Suprapubic skin (tissue), 4 donors: ENCODE measurements around the gene UNKL. TPM values are rescaled to one million over a fixed set of nuclear protein-coding genes. Genes with fewer than 3 reads are reported as not detected.

Experiments
- DNase-seq, 2 donors: peaks; one replicate each; pipeline ENCODE4 v3.0.0-alpha.2; 2019; ENCODE audit warnings: low spot score in 2 of 2
- H3K27ac ChIP-seq: fragments of 200-600 bp; sonication (generic); one replicate; pipeline ENCODE4 v1.5.1; 2019
- H3K27me3 ChIP-seq: fragments of 200-600 bp; sonication (generic); one replicate; pipeline ENCODE4 v1.5.1; 2019
- H3K36me3 ChIP-seq: fragments of 200-600 bp; sonication (generic); one replicate; pipeline ENCODE4 v1.5.1; 2019
- H3K4me1 ChIP-seq: fragments of 200-600 bp; sonication (generic); one replicate; pipeline ENCODE4 v1.5.1; 2019
- H3K4me3 ChIP-seq: fragments of 200-600 bp; sonication (generic); one replicate; pipeline ENCODE4 v1.5.1; 2019; ENCODE audit warnings: mild to moderate bottlenecking
- H3K9me3 ChIP-seq: fragments of 200-600 bp; sonication (generic); one replicate; pipeline ENCODE4 v1.5.1; 2019
- EP300 ChIP-seq: sonication (generic); formaldehyde crosslinking; IDR thresholded peaks from one replicate; pipeline ENCODE4 v1.6.1; 2017; ENCODE audit warnings: antibody characterized with exemption
- POLR2A ChIP-seq, 2 donors: fragments of 450-650 bp; IDR thresholded peaks; one replicate each; pipeline ENCODE4 v1.6.1; 2017; ENCODE audit warnings: antibody characterized with exemption in 2 of 2, mild to moderate bottlenecking in 2 of 2, moderate library complexity in 2 of 2
- POLR2AphosphoS5 ChIP-seq, 3 donors: sonication (generic); formaldehyde crosslinking; IDR thresholded peaks; one replicate each; pipeline ENCODE4 v1.6.1; 2017; ENCODE audit warnings: antibody characterized with exemption in 3 of 3
- WGBS: methylation state at CpG from one replicate; pipeline ENCODE4 v1.1.5; 2018; 5-methylcytosine and 5-hydroxymethylcytosine counted together
- total RNA-seq, 4 donors: library from RNA; depleted of rRNA; stranded (reverse); fragments of >200 nt; gene quantifications; one replicate each; pipeline ENCODE4 v1.1.0, GENCODE V29; 2016
- TF ChIP-seq, protein P1 (sequence below), 2 donors: fragments of 200-600 bp in 1 of 2; fragments of 450-650 bp in 1 of 2; sonication (generic) in 1 of 2; IDR thresholded peaks; one replicate each; pipeline ENCODE4 v1.5.1; 2016 to 2019; ENCODE audit warnings: antibody characterized with exemption in 2 of 2, mild to moderate bottlenecking in 1 of 2, moderate library complexity in 1 of 2

The UNKL gene
- total RNA-seq, 4 donors from 2014 or later: 13.0 to 81.0 (median 33.4) TPM

DNA sequence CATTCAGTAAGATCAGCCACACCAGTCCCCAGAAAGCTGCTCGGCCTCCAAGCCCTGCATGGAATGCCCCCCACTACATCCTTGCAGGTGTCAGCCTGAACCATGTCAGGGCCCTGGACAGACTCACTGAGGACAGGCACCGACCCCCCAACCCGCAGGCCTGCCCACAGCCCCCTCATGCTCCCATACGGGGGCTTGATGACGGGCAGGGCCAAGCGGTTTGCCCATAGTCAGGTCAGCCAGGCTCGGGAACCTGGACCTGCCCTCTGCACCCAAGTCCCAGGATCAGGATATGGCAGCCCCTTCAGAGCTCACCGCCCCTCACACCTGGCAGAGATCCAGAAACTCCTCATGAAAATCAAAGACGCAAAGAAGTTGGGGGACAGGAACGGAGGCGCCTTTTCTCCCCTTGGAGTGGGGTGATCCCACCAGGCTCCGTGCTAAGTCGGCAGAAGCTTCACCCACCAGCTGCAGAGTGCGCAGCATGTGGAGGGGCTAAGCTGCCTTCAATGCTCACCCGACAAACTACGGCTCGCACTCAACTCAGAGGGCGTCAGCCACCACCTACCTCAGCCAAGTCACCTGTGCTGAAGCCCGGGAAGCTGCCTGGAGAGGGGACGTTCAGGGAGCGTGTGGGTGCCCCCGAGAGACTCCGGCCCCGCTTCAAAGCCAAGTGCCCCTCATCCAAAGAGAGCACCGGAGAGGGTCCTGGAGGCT lies 36.3 kb downstream of the UNKL start:
- H3K4me1 ChIP-seq: peaks cover 30% of the 10 kb centered on the region
- H3K9me3 ChIP-seq: no peaks in the 10 kb centered on the region
- H3K36me3 ChIP-seq: peaks cover 41% of the 10 kb centered on the region
- H3K27me3 ChIP-seq: no peaks in the 10 kb centered on the region
- DNase-seq: no peak
- peak overlapping the region; percentile 63 for H3K4me3 ChIP-seq
- 90% methylated on average over 6 of the region's 25 CpGs for WGBS
- TF ChIP-seq POLR2AphosphoS5 (IDR thresholded peaks at IDR 0.05): no peak
- TF ChIP-seq, protein P1, sequence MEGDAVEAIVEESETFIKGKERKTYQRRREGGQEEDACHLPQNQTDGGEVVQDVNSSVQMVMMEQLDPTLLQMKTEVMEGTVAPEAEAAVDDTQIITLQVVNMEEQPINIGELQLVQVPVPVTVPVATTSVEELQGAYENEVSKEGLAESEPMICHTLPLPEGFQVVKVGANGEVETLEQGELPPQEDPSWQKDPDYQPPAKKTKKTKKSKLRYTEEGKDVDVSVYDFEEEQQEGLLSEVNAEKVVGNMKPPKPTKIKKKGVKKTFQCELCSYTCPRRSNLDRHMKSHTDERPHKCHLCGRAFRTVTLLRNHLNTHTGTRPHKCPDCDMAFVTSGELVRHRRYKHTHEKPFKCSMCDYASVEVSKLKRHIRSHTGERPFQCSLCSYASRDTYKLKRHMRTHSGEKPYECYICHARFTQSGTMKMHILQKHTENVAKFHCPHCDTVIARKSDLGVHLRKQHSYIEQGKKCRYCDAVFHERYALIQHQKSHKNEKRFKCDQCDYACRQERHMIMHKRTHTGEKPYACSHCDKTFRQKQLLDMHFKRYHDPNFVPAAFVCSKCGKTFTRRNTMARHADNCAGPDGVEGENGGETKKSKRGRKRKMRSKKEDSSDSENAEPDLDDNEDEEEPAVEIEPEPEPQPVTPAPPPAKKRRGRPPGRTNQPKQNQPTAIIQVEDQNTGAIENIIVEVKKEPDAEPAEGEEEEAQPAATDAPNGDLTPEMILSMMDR (IDR thresholded peaks at IDR 0.05): no peak
- TF ChIP-seq POLR2A (IDR thresholded peaks at IDR 0.05): no peak
- TF ChIP-seq EP300: no peak
- H3K27ac ChIP-seq: peak overlapping the region; percentile 4

DNA sequence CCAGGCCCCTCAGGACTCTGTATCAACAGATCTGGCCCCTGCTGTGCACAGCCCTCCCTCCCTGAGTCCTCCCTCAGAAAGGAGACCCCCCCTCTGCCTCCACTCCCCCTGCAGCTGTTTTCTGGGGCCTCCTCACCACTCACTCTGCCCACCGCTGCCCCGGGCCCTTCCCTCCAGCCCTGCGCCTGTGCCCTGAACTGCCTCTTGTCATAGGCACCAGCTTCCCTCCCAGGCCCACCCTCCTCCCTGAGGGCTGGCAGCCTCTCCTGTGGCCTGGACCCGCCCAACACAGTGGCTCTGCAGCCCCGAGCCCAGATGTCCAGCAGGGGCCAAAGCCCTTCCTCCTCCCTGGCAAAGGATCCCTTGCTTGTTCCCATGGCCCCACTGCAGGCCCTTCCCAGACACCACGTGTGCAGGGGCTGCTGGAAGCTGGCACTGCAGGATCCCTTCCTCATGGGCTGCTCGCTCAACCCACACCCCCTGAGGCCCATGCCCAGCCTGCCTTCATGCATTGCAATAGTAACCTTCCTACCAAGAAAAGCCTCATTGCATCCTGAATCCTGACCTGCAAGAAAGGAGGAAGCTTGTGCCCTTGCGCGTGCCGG lies 37.0 kb downstream of the UNKL start:
- peaks cover 37% of the 10 kb centered on the region for H3K36me3 ChIP-seq
- WGBS: 86% methylated on average over 10 of the region's 10 CpGs
- TF ChIP-seq POLR2AphosphoS5 (IDR thresholded peaks at IDR 0.05) (no peak), EP300 (no peak), POLR2A (IDR thresholded peaks at IDR 0.05) (no peak)
- TF ChIP-seq, protein P1 (IDR thresholded peaks at IDR 0.05): no peak
- H3K27ac ChIP-seq: no peak overlapping the region
- H3K9me3 ChIP-seq: no peaks in the 10 kb centered on the region
- peaks cover 30% of the 10 kb centered on the region for H3K4me1 ChIP-seq
- no peak overlapping the region for H3K4me3 ChIP-seq
- H3K27me3 ChIP-seq: no peaks in the 10 kb centered on the region
- DNase-seq: no peak

DNA sequence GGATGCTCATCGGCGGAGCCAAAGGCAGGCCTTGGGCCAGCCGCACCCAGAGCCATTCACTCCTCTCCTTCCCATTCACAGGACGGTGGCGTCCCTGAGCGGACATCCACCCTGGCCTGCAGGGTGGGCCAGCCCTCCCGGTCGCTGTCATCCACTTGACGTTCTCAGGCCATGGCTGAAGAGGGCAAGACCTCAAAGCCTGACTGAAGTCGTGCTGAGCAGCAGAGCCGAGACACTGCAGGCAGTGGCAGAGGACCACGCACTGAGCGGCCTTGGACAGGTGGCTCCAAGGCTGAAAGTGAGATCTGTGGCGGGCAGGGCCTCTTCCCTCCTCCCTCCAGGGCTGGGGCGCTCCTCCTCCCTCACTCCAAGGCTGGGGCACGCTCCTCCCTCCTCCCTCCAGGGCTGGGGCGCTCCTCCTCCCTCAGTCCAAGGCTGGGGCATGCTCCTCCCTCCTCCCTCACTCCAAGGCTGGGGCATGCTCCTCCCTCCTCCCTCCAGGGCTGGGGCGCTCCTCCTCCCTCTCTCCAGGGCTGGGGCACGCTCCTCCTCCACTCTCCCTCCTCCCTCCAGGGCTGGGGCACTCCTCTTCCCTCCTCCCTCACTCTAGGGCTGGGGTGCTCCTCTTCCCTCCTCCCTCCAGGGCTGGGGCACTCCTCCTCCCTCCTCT lies 38.6 kb downstream of the UNKL start:
- Histone ChIP-seq H3K27ac (no peak overlapping the region), H3K9me3 (no peaks in the 10 kb centered on the region), H3K36me3 (peaks cover 35% of the 10 kb centered on the region), H3K4me1 (peaks cover 30% of the 10 kb centered on the region), H3K27me3 (no peaks in the 10 kb centered on the region), H3K4me3 (no peak overlapping the region)
- DNase-seq: no peak
- WGBS: 86% methylated on average over 7 of the region's 19 CpGs
- TF ChIP-seq POLR2A (IDR thresholded peaks at IDR 0.05) (no peak), POLR2AphosphoS5 (IDR thresholded peaks at IDR 0.05) (no peak), EP300 (no peak)
- TF ChIP-seq, protein P1 (IDR thresholded peaks at IDR 0.05): no peak

DNA sequence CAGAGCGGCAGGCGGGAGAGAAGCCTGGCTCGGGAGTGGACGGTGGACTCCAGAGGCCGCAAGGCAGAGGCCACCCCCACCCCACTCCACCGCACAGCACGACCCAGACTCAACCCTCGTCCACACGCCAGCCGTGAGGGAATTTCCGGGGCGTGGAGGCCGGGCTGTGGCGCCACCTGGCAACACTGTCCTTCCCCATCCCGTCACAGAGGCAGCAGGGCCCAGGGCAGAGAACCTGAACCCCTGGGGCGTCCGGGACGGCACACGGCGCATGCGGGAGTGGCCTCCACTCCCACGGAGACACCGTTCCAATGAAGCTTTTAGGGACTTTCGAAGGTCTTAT lies 39.2 kb downstream of the UNKL start:
- 85% methylated on average over 13 of the region's 24 CpGs for WGBS
- DNase-seq: no peak
- Histone ChIP-seq H3K27me3 (no peaks in the 10 kb centered on the region), H3K4me3 (no peak overlapping the region), H3K4me1 (peaks cover 30% of the 10 kb centered on the region), H3K9me3 (no peaks in the 10 kb centered on the region), H3K36me3 (peaks cover 37% of the 10 kb centered on the region), H3K27ac (no peak overlapping the region)
- TF ChIP-seq, protein P1 (IDR thresholded peaks at IDR 0.05): no peak
- no peak for TF ChIP-seq POLR2A (IDR thresholded peaks at IDR 0.05)
- no peak for TF ChIP-seq EP300
- TF ChIP-seq POLR2AphosphoS5 (IDR thresholded peaks at IDR 0.05): no peak
